Left hindlimb (tissue), 1 donor: ENCODE measurements around the gene PRR23E.

Experiments
- DNase-seq: peaks from one replicate; pipeline ENCODE4 v3.0.0-alpha.2; 2018

The PRR23E gene

DNA sequence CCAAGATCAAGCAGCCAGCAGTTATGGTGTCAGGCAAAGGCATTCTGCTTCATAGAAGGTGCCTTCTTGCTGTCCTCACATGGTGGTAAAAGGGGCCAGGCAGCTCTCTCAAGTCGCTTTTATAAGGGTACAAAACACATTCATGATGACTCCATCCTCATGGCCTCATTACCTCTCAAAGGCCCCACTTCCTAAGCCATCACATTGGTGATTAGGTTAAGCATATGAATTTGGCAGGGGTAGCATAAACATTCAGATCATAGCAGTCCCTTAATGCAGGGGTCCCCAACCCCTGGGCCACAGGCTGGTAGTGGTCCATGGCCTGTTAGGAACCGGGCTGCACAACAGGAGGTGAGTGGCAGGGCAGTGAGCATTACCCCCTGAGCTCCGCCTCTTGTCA is 42.8 kb downstream of the PRR23E start:
- no peak for DNase-seq

DNA sequence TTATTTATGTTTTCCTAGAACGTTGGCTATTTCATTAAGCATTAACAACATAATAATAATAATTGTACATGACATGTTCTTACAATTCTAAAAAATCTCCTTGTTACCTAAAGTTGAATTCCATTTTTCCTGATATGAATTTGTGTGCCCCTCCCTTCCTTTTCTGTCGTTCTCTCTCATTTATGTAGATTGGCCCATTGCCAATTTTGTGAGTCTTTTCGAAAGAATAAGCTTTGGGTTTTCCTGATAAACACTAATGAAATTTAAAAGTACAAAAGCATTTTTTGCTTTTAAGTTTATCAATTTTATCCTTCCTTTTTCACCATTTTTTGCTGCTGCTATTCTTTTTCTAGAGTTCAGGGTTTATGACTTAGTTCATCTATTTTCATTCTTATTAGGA is 44.9 kb downstream of the PRR23E start:
- no peak for DNase-seq

DNA sequence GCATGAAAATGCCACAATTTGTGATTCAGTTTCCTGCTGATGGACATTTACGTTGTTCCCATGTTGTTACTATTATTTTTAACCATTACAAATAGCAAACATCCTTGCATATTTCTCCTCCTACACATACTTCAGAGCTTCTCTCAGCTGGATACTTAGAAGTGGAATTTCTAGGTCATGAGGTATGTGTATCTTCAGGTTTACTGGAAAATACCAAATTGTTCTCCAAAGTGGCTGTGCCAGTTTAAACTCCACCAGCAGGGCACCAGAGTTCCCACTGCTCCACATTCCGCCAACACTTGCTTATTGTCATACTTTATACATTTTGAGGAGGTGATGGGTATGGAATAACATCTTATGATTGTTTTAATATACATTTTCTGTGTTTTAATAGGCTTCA is 45.7 kb downstream of the PRR23E start:
- no peak for DNase-seq

DNA sequence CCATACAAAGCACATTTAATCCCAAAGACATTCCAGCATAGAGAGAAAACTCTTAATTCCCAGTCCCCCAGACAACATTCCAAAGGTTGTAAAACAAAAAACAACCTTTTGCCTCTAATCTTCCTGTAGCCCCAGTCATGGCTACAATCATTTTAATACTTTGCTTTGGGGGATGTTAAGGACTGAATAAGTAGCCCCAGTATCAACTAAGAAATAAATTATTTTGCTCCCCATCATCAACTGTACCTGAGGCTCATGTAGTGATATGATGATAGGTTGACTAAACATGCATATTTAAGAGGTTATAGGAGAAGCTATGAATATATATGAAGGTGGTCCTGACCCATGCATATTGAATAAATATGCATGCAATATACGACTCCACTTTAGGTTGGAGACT is 54.4 kb downstream of the PRR23E start:
- DNase-seq: no peak
